Cardiac muscle cell (in vitro differentiated cells and primary cell): Measurements from ENCODE around the gene MED19. TPM values are rescaled to one million over a fixed set of nuclear protein-coding genes. Genes with fewer than 3 reads are reported as not detected.

Experiments
- DNase-seq, 2 donors: peaks; one replicate each; pipeline versions ENCODE4 v3.0.0 to v3.0.0-alpha.2; 2010 to 2017; ENCODE audit warnings: low read depth in 1 of 2, low spot score in 1 of 2
- H3K27ac ChIP-seq: fragments of 200-600 bp; sonication (generic); 2 replicates; pipeline ENCODE4 v1.5.1; 2016
- H3K27me3 ChIP-seq: fragments of 200-600 bp; sonication (generic); 2 replicates; pipeline ENCODE4 v1.6.0; 2016; ENCODE audit warnings: control low read depth
- H3K36me3 ChIP-seq: fragments of 200-600 bp; sonication (generic); 2 replicates; pipeline ENCODE4 v1.5.1; 2016; ENCODE audit warnings: control low read depth
- H3K4me1 ChIP-seq: fragments of 200-600 bp; sonication (generic); 2 replicates; pipeline ENCODE4 v1.8.1; 2017; ENCODE audit warnings: low read depth, mild to moderate bottlenecking, mixed run types
- H3K4me3 ChIP-seq: fragments of 200-600 bp; sonication (generic); 2 replicates; pipeline ENCODE4 v1.5.1; 2016; ENCODE audit warnings: mild to moderate bottlenecking
- H3K9me3 ChIP-seq: fragments of 200-600 bp; sonication (generic); 2 replicates; pipeline ENCODE4 v1.5.1; 2017; ENCODE audit warnings: low read depth, mild to moderate bottlenecking, control low read depth
- CTCF ChIP-seq: IDR thresholded peaks from 2 replicates; pipeline ENCODE4 v1.5.1; 2012; ENCODE audit warnings: low read depth, mild to moderate bottlenecking, low read length
- polyA plus RNA-seq: library from polyadenylated mRNA; unstranded; fragments of >200 nt; fragmentation: Nextera tagmentation; extraction: Ambion mirVana; gene quantifications from 2 replicates; pipeline ENCODE4 v1.2.1, GENCODE V29; 2016
- total RNA-seq: library from RNA; depleted of rRNA; stranded (reverse); fragments of >200 nt; gene quantifications from 2 replicates; pipeline ENCODE4 v1.2.3, GENCODE V29; 2016

MED19 gene
- total and polyA plus RNA-seq, 2 experiments from 2014 or later: 20.2 to 37.0 TPM

- H3K4me1 ChIP-seq: peaks cover 7% of the 10 kb centered on the region
- DNase-seq: peak; percentile 98 to 100
- H3K27me3 ChIP-seq: no peaks in the 10 kb centered on the region
- H3K9me3 ChIP-seq: no peaks in the 10 kb centered on the region
- H3K27ac ChIP-seq: peak overlapping the region; percentile 98
- H3K36me3 ChIP-seq: peaks cover 2% of the 10 kb centered on the region
- no peak for TF ChIP-seq CTCF
- peak overlapping the region; percentile 61 for H3K4me3 ChIP-seq
Measured at GRCh38 chr11:57667117-57667735, 44.8 kb downstream of the MED19 start.

GRCh38 chr11:57663975-57664374 lies 48.0 kb downstream of the MED19 start:
- TF ChIP-seq CTCF: no peak
- Histone ChIP-seq H3K9me3 (no peaks in the 10 kb centered on the region), H3K36me3 (peaks cover 23% of the 10 kb centered on the region), H3K27ac (no peak overlapping the region), H3K4me3 (no peak overlapping the region), H3K4me1 (peaks cover 2% of the 10 kb centered on the region), H3K27me3 (no peaks in the 10 kb centered on the region)
- no peak for DNase-seq

- DNase-seq: no peak
- no peak for TF ChIP-seq CTCF
- no peaks in the 10 kb centered on the region for H3K27me3 ChIP-seq
Measured at GRCh38 chr11:57662893-57663292, 49.1 kb downstream of the MED19 start.

GRCh38 chr11:57659669-57660068 lies 52.3 kb downstream of the MED19 start:
- peaks cover 23% of the 10 kb centered on the region for H3K36me3 ChIP-seq
- peaks cover 5% of the 10 kb centered on the region for H3K4me1 ChIP-seq
- TF ChIP-seq CTCF: no peak
- H3K4me3 ChIP-seq: no peak overlapping the region
- no peaks in the 10 kb centered on the region for H3K27me3 ChIP-seq
- no peak overlapping the region for H3K27ac ChIP-seq
- no peak for DNase-seq
- H3K9me3 ChIP-seq: no peaks in the 10 kb centered on the region

More at GRCh38 chr11:57662893-57663292, 49.1 kb downstream of the MED19 start:
- H3K4me3 ChIP-seq: no peak overlapping the region
- H3K4me1 ChIP-seq: peaks cover 5% of the 10 kb centered on the region
- H3K9me3 ChIP-seq: no peaks in the 10 kb centered on the region
- H3K27ac ChIP-seq: no peak overlapping the region
- peaks cover 23% of the 10 kb centered on the region for H3K36me3 ChIP-seq

GRCh38 chr11:57658023-57658361 lies 54.0 kb downstream of the MED19 start:
- H3K36me3 ChIP-seq: peaks cover 23% of the 10 kb centered on the region

More at GRCh38 chr11:57658023-57658361, 54.0 kb downstream of the MED19 start:
- Histone ChIP-seq H3K27ac (peak overlapping the region; percentile 36), H3K4me1 (peaks cover 5% of the 10 kb centered on the region), H3K4me3 (peak overlapping the region; percentile 67), H3K9me3 (no peaks in the 10 kb centered on the region), H3K27me3 (no peaks in the 10 kb centered on the region)
- no peak for TF ChIP-seq CTCF
- no peak for DNase-seq
